Mammary epithelial cell (primary cell): Measurements from ENCODE around the gene UBD.

Experiments used
- CTCF ChIP-seq, 2 donors: IDR thresholded peaks in 1 of 2; conservative IDR thresholded peaks in 1 of 2; 2 replicates each; pipeline ENCODE4 v1.5.1; 2011 to 2012; ENCODE audit warnings: inconsistent platforms in 2 of 2, low read length in 2 of 2, mild to moderate bottlenecking in 2 of 2, control low read depth in 1 of 2, low read depth in 1 of 2; ENCODE audit not compliant: insufficient read depth in 1 of 2; ENCODE audit errors: extremely low read depth in 1 of 2
- EZH2 ChIP-seq: IDR thresholded peaks from 2 replicates; pipeline ENCODE4 v1.6.1; 2012; ENCODE audit warnings: low read length, inconsistent platforms, borderline replicate concordance

- TF ChIP-seq CTCF (conservative IDR thresholded peaks at IDR 0.05 in 1 of 2, IDR thresholded peaks at IDR 0.05 in 1 of 2; ENCODE audit: extremely low read depth in 1 of 2, insufficient read depth in 1 of 2, low read depth in 1 of 2, low read length in 2 of 2) (no peak), EZH2 (no peak)
These were observed 31.1 kb downstream of the UBD start for GRCh38 chr6:29528300-29528931.
